ENCODE results near the gene OR5B21. TPM values are rescaled to one million over a fixed set of nuclear protein-coding genes. Genes with fewer than 3 reads are reported as not detected.

Gene OR5B21
- total RNA-seq, 4 donors from 2014 or later: not detected

- H3K36me3 ChIP-seq: peaks cover 0 to 15% of the 10 kb centered on the region in 2 donors
- no peaks in the 10 kb centered on the region for H3K27me3 ChIP-seq
- DNase-seq: no peak
- H3K27ac ChIP-seq: no peak overlapping the region
- in situ Hi-C loops (cut with MboI; ENCODE audit: low sequenced_read_pairs in 4 of 4) (no loop called here), intact Hi-C loops (cut with DNase I; ENCODE audit: low total_unique reads) (no loop called here)
- no peak overlapping the region for H3K4me3 ChIP-seq
- ATAC-seq: no peak
- H3K4me1 ChIP-seq: no peaks in the 10 kb centered on the region
- no peak for TF ChIP-seq CTCF (IDR thresholded peaks at IDR 0.05 in 4 of 5, conservative IDR thresholded peaks at IDR 0.05 in 1 of 5)
- TF ChIP-seq POLR2A (IDR thresholded peaks at IDR 0.05): no peak
- H3K9me3 ChIP-seq: no peaks in the 10 kb centered on the region
Measured at GRCh38 chr11:58530236-58530635, 22.3 kb upstream of the OR5B21 start.

GRCh38 chr11:58527429-58527828 is 19.5 kb upstream of the OR5B21 start:
- no peaks in the 10 kb centered on the region for H3K9me3 ChIP-seq
- in situ Hi-C loops (cut with MboI; ENCODE audit: low sequenced_read_pairs in 4 of 4): no loop called here
- H3K27me3 ChIP-seq: no peaks in the 10 kb centered on the region
- H3K27ac ChIP-seq: no peak overlapping the region
- intact Hi-C loops (cut with DNase I; ENCODE audit: low total_unique reads): no loop called here
- H3K4me3 ChIP-seq: no peak overlapping the region
- peaks cover 0 to 13% of the 10 kb centered on the region in 2 donors for H3K36me3 ChIP-seq
- no peaks in the 10 kb centered on the region for H3K4me1 ChIP-seq
- TF ChIP-seq POLR2A (IDR thresholded peaks at IDR 0.05): no peak
- TF ChIP-seq CTCF (IDR thresholded peaks at IDR 0.05 in 4 of 5, conservative IDR thresholded peaks at IDR 0.05 in 1 of 5): no peak
- DNase-seq (no peak), ATAC-seq (no peak)

- in situ Hi-C loops (cut with MboI; ENCODE audit: low sequenced_read_pairs in 4 of 4): no loop called here
- intact Hi-C loops (cut with DNase I; ENCODE audit: low total_unique reads): no loop called here
- Histone ChIP-seq H3K4me1 (no peaks in the 10 kb centered on the region), H3K9me3 (no peaks in the 10 kb centered on the region), H3K27me3 (no peaks in the 10 kb centered on the region), H3K4me3 (no peak overlapping the region), H3K27ac (no peak overlapping the region), H3K36me3 (peaks cover 0 to 10% of the 10 kb centered on the region in 2 donors)
- ATAC-seq: no peak
- no peak for DNase-seq
- TF ChIP-seq POLR2A (IDR thresholded peaks at IDR 0.05) (no peak), CTCF (IDR thresholded peaks at IDR 0.05 in 4 of 5, conservative IDR thresholded peaks at IDR 0.05 in 1 of 5) (no peak)
Measured at GRCh38 chr11:58526721-58527120, 18.8 kb upstream of the OR5B21 start.

- intact Hi-C loops (cut with DNase I; ENCODE audit: low total_unique reads) (no loop called here), in situ Hi-C loops (cut with MboI; ENCODE audit: low sequenced_read_pairs in 4 of 4) (no loop called here)
- H3K27ac ChIP-seq: no peak overlapping the region
- ATAC-seq (no peak), DNase-seq (no peak)
- TF ChIP-seq CTCF (IDR thresholded peaks at IDR 0.05 in 4 of 5, conservative IDR thresholded peaks at IDR 0.05 in 1 of 5) (no peak), POLR2A (IDR thresholded peaks at IDR 0.05) (no peak)
- no peaks in the 10 kb centered on the region for H3K27me3 ChIP-seq
- H3K4me1 ChIP-seq: no peaks in the 10 kb centered on the region
- H3K36me3 ChIP-seq: peaks cover 0 to 10% of the 10 kb centered on the region in 2 donors
- no peak overlapping the region for H3K4me3 ChIP-seq
- H3K9me3 ChIP-seq: no peaks in the 10 kb centered on the region
Measured at GRCh38 chr11:58525037-58525614, 17.2 kb upstream of the OR5B21 start.
